Measurements from ENCODE around the gene NYAP2.

Gene NYAP2

DNA sequence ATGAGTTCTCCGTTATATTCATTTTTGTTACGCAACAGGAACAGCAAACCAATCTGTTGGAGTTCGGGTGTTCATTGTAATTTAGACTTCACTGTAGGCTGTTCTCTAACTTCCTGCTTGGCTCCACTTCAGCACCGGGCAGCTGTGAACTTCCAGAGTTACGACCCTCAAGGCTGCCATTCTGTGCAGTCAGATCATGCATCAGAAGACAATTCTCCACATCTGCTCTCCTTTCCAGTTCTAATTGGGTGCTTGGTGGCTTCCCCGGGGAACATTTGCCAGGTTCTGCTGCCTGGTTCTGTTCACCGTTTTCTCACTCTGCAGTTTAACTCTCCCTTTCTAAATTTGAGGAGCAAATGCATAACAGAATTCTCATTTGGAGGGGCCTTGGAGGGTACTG is 237.7 kb downstream of the NYAP2 start:
- no peak for DNase-seq

DNA sequence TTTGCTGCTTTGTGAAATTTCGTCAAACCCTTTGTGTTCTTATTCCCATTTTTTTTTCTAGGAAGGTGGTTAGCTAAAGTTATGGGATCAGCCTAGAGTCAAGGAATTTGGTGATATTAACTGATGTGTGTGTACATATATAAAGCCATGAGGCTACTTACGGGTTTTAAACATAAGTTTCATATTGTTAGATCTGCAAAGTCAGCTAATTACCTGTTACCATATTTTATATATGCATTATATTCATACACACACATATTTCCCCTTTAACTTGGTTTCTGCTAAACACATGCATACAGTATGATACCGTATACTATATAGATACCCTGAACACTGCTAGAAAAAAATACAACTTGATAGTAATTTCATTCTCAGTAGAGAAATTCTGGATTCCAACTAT is 241.0 kb downstream of the NYAP2 start:
- DNase-seq: no peak

DNA sequence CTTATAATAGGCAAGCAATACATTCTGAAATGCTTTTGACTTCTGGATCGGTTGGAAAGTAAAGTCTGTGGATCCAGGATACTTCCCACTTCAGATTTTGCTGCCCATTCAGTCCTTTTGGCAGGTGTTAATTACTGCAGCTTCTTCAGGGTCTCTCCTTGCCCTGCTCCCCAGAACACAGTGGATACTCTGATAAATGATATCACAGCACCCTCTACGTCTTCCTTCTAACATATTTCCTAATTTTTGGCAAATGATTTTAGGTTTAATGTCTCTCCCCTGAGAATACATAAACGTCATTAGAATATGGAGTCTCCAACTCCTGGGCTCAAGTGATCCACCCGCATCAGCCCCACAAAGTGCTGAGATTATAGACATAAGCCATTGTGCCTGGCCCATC is 249.8 kb downstream of the NYAP2 start:
- no peak for DNase-seq

DNA sequence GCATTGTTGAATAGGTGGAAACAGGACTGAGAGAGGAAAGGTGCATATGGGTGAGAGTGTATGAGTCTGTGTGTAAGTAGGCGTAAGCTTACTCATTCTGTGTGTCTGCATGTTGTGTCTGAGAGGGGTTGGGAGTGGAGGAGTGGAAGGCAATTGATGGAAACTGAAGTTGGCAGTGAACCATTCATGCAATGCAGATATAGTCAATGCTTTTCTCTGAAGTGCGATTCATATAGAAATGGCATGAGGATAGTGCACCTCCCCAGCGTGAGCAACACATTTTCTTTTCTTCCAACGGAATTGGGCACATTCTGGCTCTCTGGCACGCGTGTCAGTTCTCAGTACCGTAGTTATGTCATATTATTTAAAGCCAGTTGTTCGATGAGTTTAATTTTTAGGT is 250.5 kb downstream of the NYAP2 start:
- DNase-seq: no peak

DNA sequence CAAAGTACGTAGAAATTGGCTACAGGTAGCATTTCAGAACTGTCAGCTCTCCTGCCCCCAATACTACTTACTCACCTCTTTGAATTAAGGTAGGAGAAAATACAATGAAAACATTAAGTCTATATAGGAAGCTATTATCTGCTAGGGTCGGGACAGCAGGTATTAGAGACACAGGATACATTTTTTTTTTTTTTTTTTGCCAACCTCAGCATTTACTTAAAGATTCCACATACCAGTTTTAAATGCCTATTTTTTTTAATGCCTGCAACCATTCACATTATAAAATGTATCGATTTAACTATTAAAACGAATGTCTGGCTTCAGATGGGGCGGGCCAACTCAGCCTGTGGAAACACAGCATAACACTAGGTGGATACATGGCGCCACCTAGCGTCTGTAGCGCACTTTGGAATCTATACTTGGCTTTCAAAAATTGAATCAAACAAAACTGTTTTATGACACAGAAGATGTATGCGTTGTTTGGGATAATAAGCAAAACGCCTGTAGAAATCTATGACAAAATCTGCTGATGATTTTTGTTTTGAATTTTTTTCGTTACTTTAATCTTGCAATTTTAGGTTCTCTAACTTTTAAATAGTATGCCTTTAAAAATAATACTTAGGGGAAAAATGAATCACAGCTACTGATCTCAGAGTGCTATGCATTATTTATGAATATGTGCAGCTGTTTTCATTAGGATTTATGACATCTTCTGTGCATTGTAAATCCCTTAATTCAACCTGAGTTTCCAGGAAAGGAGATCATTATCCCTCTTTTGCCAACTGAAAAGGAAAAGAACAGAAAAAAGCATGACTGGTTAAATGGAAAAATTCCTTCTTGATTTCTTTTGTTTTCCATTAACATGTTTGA is 261.0 kb downstream of the NYAP2 start:
- peak; percentile 60 for DNase-seq

DNA sequence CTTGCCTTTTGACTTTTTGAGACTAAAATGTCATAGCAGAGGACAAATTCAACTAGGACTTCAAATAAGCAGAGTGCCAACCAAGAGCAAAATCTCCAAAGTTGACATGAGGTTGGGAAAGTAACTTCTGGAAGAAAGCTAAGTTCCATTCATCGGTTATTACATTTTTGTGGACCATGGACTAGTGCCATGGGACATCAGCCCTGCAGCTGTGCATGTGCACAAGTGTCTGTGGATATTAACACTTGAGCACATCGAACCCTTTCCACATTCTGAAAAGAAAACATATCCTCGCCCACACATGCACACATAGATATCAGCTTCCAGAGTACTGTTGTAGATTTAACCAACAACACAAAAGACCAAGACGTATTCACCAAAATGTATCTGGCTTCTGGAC is 262.6 kb downstream of the NYAP2 start:
- no peak for DNase-seq

DNA sequence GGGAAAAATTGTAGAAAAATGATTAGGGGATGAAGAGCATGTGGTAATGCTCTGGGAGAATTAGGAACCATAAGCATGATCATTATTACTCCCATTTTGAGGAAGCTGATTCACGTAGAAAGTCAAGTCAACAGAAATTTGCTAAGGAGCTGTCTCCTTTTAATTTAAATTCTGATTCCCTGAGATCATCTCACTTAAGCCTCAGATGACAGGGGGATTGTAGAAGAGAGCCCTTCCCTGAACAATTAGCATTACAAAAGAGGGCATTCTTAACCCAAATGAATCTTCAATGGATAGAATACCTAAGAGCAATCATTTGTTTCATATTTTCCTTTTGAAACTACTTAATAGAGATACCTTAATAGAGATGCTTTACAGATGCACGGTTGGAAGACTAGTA is 267.9 kb downstream of the NYAP2 start:
- peak; percentile 50 for DNase-seq

DNA sequence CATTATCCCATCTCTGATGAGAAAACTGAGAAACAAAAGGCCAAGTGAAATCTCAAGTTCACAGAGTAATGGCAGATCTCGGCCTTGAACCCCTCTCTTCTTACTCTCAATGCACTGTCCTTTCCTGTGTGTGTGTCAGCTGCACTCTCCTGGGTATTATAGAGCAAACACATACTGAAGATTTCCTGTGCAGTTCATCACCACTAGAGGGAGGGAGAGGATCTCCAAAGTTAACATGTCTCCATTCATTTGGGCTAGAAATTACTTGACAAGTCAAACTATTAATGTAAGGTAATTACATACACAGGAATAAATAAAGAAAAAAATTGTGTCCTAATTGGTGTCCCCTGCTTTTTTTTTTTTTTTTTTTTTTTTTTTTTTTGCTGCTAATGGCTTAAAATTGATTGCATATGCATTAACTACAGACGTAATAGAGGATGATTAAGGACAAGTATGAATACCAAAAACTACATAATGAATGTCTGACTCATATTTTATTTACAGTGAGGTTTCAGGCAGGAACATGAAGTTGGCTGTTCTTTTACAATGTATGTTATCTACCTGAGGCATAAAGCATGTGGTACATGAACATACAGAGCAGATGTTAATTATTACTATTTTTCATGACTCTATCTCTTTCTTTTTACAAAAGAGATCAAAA is 269.2 kb downstream of the NYAP2 start:
- peak; percentile 73 for DNase-seq

DNA sequence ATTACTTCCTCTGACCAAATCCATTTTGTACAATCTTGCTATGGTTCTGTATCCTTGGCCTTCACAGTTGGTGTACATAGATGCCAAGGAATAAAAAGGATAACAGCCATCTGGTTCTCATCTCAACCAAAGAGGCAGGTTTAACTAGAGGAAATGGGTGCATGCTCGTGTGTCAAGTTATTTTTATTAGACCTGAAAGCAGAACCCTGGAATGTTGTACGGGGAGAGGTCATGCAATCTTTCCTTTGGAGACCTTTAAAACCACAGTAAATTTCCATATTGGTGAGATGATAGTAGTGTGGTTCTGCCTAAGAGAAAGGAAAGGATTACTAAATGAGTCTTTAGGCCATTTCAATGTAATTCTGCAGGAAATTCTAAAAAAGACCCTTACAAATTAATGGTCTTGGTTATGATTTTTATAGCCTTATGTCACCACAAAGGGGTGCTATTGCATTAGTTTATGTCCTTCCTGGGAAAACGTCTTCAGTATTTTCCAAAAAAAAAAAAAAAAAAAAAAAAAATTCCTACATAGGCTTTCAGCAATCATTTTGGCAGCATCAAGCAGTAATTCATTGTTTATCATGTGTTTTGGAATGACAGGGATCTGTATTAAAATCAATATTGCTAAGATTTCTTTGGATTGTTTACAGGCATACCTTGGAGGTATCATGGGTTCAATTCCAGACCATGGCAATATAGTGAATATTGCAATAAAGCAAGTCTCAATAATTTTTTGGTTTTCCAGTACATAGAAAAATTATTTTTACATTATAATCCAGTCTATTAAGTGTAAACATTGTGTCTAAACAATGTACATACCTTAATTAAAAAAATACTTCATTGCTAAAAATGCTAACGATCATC is 270.8 kb downstream of the NYAP2 start:
- DNase-seq: peak; percentile 52

DNA sequence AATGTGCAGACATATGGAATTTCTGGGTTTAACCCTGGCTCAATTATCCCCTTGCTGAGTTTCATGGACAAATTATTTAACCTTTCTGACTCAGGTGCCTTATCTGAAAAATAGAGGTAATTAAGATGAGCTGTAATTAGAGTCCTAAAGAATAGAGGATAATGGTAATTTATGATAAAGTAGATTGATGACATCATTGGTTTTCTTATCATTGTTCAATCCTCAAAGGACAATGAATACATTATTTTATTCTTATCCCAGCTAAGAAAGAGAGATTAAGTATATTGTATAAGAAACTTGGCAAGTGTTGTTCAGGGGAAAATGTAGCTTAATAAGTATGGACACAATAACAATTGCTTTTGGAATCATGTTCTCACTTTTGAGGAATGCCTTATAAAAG is 279.3 kb downstream of the NYAP2 start:
- no peak for DNase-seq

DNA sequence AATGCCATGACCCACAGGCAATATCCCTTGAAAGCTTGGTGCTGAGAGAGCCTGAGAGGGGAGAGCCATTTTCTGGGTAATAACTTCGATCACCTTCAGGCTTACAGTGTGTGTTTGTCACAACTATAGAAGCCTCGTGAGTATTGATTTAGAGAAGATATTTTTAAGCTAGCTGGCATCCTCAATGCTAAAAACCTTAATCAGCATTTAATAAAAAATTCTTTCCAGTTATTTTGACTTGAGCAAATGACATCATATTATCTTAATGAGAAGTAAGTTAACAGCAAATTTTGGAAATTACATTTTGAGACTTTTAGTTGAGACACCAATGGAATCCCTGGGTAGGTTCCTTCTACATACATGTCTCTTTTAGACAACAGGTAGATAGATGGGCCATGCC is 283.7 kb downstream of the NYAP2 start:
- no peak for DNase-seq

DNA sequence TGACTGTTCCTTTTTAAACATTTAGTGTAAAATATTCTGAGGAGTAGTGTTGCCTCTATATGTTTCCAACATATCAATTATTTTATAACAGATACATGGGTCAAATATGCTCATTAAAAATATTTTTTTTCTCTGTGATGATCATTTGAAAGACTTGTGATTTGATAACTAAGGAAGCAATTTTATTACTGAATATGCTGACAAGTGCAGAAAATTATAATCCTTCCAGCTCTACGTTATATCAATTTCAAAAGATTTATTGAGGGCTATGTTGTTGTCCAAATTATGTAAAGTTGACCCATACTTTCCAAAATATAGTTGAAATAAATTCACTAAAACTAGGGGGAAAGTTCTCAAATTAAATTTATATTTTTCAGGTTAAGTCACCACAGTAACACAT is 290.6 kb downstream of the NYAP2 start:
- DNase-seq: no peak

DNA sequence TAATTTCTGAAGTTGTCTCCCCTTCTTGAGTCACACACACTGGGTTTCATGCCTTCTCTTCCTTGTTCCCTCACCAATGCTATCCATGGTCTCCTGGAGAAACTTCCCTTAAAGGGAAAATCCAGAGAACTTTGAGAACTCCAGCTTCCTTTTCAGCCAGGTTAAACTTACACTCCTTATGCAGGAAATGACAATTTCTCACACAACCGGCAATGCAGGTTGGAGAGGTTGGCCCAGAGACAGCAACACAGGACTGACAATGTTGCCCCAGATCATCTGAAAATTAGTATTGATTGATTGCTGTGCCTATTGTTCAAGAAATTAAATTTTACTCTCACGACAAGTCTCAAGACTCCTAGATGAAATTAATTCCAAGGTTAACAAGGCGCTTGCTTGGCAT is 292.2 kb downstream of the NYAP2 start:
- DNase-seq: no peak

DNA sequence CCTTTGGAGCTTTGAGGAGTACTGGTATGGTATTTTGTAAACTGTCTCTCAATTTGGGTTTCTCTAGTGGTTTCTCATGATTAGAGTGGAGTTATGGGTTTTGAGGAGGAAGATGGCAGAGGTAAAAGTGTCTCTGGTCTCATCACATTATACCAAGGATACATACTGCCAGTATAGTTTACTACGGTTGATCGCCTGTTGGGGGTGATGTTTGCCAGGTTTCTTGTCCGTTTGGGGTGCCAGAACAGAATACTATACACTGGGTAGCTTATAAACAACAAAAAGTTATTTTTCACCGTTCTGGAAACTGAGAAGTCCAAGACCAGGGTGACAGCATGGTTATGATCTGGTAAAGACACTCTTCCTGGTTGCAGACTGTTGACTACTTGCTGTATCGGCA is 293.7 kb downstream of the NYAP2 start:
- no peak for DNase-seq

DNA sequence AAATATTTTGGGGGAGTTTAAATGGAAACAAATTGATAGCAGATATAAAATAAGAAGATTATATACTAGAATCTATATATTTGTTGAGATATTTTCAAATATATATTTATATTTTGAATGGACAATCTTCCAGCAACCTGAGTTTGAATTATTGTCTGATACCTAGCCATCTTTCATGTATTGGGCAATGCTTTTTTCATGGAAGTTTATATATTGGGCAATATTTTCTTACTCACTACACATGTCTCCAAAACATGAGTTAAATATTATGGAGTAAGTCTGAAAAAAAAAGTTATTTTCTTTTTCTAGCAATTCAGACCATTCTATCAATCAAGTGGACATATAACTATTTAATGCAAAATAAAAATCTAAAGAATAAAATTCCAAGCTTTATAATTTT is 295.2 kb downstream of the NYAP2 start:
- DNase-seq: no peak

DNA sequence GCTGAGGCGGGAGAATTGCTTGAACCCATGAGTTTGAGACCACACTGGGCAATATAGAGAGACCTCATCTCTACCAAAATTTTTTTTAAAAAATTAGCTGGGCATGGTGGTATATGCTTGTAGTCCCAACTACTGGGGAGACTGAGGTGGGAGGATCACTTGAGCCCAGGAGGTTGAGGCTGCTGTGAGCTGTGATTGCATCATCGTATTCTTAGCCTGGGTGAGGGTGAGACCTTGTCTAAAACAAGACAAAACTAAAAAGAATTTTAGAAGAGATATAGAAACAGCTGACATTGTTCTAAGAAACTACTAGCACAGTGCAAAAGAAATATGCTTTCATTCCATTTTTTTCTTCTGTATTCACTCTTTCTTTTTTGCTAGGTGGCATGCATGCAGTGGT is 298.4 kb downstream of the NYAP2 start:
- no peak for DNase-seq
